ENCODE results near the gene OTOP3. TPM values are rescaled to one million over a fixed set of nuclear protein-coding genes. Genes with fewer than 3 reads are reported as not detected.

Gene OTOP3
- polyA plus RNA-seq, 4 donors = not detected

DNA sequence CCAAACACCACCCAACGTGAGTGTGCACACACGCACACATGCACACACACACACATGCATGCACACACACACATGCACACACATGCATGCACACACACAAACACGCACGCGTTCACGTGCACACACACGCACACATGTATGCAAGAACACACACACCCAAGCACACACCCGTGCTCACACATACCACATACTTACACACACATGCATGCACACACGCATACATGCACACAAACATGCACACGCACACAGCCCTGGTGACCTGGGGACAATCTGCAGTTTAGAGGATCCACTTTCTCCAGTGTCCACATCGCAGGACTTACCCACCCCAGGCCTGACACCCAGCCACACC, 18.9 kb upstream of the OTOP3 start:
- DNase-seq (ENCODE audit: low read depth in 4 of 4, low spot score in 2 of 4) = no peak

DNA sequence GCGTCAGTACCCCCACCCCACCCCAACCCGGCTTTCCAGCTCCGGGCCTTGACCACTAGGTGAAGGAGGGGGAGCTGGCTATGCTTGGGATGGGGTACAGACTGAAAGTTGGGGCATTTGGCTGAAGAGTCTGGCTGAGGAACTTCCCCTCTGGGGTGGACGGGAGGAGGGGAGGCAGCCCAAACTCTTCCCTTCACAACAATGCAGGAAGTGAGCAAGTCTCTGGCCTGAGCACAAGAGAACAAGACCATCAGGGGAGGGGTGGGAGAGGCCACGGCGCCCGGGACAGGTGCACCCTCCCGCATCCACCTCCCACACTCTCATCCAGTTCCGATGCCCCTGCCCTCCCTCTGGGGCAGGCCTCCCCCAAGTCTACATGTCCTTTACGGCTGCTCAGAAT, 18.3 kb upstream of the OTOP3 start:
- no peak for DNase-seq (ENCODE audit: low read depth in 4 of 4, low spot score in 2 of 4)

DNA sequence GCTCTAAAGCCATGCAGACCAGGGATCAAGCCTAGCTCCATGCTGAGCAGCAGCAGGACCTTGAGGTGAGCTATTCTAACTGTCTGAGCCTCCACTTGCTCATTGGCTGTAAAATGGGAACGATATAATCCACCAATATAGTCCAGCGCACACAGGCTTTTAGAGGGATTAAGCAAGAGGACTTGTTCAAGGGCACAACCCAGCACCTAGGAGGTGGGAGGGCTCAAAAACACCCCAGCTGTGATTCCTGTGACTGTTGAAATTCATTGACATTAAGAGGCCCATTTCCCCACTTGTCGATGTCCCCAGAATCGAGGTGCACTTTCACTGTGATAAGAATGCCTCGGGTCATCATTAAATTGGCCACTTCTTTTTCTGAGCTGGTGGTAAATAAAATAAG, 16.8 kb upstream of the OTOP3 start:
- no peak for DNase-seq (ENCODE audit: low read depth in 4 of 4, low spot score in 2 of 4)

DNA sequence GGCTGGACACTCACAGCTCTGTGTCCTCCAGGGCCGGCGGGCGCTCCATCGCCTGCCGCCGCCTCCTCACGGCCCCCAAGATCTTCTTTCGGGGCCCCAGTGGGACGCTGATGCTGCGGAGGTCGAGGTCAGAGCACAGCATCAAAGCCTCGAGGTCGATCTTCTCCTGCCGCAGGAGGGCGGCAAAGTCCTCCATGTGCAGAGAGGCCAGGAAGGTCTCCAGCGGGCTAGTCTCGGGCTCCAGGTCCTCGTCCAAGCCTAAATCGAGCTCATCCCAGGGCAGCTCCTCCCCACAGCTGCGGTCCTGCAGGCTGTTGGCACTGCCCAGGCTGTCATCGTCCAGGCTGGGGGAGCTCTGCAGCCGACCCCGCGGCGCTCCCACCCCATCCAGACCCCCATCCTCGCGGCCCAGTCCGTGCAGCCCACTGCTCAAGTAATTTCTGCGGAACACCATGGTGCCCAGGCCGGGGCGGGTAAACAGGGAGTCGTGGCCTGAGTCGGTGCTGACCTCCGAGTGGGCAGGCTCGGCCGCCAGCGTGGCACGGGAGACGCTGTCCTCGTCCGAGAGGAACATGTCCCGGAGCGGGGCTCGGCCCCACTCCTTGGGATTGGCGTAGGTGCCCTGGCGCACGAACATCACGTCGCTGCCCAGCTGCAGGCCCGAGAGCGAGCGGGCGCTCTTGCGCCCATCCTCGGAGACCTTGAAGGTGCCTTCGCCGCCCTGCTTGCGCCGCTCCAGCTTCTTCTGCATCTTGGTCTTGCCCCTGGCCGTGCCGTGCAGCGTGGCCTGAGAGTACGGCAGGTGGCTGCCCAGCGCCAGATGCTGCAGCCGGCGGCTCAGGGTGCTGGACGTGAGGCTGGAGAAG, 16.0 kb upstream of the OTOP3 start:
- no peak for DNase-seq (ENCODE audit: low read depth in 4 of 4, low spot score in 2 of 4)

DNA sequence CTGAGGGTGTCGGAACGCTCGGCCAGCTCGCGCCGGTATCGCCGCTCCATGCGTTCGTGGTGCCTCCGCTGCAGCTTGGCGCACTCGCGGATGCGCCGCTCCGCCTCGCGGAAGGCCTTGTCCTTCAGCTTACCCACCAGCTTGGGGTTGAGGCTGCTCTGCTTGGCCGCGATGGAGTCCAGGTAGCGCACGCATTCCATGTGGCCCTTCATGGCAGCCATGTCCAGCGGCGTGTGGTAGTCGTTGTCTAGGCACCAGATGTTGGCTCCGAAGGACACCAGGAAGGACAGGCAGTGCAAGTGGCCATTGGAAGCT, 15.4 kb upstream of the OTOP3 start:
- DNase-seq (ENCODE audit: low read depth in 4 of 4, low spot score in 2 of 4) = no peak

DNA sequence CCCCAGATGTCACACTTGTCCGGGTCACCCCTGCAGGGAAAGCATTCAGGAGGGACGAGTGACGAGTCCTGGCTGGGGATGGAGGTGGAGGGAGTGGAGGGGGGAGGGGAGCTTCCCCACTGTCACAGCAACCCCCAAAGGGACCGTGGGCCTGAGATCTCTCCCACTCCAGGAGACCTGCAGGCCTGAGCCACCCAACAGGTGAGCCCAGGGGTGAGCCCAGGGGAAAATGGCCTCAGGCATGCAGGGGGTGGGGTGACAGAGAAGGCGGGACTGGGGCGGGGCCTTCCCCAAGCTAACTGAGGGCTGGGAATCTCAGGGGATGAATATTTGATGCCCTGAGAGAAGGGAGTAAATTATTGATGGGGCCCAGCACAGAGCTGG, 15.1 kb upstream of the OTOP3 start:
- DNase-seq (ENCODE audit: low read depth in 4 of 4, low spot score in 2 of 4) = no peak

DNA sequence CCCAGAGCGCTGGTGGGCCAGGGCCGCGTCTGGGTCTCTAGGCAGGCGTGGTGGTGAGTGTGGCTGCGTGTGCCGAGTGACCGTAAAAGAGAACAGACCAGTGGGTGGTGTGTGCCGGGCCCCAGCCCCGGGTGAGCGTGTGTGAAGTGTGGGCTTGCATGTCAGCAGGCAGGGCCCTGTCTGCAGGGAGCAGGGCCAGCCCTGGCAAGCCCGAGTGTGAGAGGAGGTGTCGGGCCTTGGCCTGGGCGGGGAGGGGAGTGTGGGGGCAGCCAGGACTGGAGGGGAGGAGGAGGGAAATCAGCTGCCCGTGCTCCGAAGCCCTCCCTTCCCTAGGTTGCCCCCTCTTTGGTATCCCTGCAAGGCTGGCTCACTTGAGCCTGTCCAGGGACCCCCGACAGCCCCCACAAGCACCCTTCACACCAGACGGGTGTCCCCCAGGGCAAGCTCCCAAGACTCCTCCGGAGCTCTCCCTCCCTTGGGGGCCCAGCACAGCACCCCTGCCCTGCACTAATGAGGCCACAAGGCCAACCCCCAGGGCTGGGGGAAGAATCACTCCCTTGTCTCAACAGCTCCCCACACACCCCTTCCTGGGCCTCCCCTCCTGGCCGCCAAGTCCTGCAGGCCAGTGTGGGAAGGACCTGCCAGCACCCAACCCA, 14.5 kb upstream of the OTOP3 start:
- no peak for DNase-seq (ENCODE audit: low read depth in 4 of 4, low spot score in 2 of 4)

DNA sequence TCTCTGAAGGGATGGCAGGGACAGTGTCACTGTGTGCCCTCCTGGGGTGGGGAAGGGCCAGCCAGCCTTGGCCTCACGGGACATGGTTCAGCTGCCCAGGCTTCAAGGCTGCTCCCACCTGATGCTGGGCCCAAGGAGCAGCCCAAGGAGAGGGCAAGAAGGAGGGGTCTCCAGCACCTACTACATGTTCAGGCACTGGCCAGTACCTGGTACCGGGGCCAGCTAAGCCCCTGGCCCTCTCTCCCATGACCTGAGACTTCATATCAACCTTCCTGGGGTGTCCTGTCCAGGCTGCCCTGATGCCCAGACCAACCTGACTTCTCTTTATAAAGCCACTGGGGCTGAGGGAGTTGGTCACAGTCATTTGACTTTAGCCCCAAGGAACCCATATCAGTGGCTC, 13.9 kb upstream of the OTOP3 start:
- DNase-seq (ENCODE audit: low read depth in 4 of 4, low spot score in 2 of 4) = no peak

DNA sequence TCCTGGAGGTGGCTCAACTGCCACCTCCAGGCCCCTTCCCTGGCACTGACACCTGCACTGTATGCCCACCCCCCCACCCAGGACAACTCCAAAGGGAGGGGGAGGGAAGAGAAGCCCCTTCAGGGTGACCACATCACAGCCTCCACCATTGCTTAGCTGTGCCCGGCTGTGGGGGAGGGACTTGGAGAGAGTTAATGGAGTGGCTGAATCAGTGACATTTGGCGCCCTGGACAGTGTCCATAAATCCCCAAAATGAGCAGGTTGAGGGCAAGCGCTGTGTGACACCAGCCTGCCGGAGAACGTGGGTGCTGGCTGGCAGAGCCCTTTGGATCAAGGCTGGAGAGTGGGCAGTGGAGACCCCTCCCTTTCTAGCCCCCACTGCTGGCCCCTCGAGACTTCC, 13.5 kb upstream of the OTOP3 start:
- DNase-seq (ENCODE audit: low read depth in 4 of 4, low spot score in 2 of 4) = no peak

DNA sequence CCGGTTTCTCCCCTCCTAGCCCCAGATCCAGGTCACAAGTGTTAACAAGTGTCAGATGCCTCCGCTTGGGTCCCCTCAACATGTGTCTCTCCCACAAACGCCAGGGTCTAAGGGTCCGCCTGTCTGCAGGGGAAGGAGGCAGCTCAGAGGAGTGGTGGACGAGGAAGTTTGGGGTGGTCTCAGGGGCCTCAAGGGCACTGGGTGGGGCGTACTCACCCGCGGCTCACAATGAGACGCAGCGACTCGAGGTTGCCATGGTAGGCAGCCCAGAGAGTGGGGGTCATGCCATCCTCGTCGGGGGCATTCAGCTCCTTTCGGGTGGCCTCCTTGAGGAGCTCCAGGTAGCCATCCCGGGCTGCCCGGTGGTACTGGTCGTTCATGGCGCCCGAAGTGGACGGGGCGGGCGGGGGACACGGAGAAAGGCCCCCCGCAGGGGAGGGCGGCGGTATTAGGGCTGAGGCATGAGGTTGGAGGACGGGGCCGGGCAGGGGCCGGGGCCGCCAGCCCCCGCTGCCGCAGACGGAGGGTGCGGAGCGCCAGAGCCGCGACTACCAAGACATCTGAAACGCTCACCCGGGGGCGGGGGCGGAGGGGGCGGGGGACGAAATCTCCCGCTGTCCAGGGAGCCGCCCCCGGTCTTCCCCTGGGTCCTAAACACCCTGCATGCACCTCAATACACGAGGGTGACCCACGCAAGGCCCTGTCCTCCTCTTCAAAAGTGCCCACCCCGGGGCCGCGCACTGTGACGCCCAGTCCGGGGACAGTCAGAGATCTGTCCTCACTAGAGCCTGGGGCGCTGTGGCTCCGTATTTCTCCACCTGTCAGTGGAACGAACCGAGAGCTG, 12.8 kb upstream of the OTOP3 start, which contains the start of gene USH1G:
Gene USH1G (minus strand): TSS at position 562 of the 844 bp plus-strand sequence. CDS start 182 bp downstream, at position 380.
- DNase-seq (ENCODE audit: low read depth in 4 of 4, low spot score in 2 of 4) = no peak

DNA sequence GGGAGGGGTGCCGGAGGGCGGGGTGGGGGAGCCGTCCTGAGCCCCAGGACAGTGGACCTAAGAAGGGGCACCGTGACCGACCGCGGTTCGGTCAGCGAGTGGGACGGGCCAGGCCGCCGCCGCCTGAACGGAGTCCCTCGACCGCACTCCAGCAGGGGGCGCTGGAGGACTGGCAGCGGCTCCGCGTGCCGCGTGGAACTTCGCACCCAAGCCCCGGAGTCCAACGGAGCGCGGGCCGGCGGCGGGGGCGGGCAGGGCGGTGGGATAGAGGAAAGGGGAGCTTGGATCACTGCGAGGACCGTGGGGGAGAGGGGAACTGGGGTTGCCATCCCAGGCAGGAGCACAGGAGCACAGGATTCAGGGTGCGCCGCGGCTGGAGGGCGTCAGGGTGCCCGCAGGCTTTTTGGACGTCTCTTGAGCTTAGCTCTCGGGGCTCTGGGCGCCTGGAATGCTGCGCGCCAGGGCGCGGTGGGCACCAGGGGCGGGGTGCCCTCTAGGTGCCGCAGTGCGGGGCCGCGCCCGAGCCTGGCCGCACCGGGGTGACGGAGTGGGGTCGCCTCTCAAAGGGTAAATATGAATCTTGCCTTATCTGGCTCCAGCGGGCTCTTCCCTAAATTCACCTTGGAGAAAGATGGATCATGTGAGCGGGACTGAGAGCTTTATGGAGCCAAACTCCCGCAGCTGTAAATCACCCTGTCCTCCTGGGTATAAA, 12.0 kb upstream of the OTOP3 start:
- DNase-seq (ENCODE audit: low read depth in 4 of 4, low spot score in 2 of 4) = no peak

DNA sequence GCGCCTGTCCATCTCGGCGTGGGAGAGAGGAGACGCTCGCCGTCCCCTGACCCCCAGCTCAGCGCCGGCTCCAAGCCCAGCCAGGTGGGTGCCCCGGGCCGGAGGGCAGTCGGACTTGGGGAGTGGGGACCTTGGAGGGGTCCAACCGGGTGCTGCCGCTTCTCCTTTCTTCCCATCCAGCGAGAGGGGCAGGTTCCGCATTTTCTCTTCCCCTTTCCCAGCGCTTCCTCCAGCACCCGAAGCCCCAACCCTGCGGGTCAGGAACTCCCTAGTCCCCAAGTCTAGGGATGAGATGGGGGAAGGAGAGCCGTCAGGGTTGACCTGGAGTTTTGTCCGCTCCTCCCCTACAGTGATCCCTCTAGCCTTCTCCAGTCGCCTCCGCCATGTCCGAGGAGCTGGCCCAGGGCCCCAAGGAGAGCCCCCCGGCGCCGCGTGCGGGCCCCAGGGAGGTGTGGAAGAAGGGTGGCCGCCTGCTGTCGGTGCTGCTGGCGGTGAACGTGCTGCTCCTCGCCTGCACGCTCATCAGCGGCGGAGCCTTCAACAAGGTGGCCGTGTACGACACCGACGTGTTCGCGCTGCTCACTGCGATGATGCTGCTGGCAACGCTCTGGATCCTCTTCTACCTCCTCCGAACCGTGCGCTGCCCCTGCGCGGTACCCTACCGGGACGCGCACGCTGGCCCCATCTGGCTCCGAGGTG, 11.3 kb upstream of the OTOP3 start, which contains the start of gene OTOP2:
Gene OTOP2 (plus strand): TSS at position 24 of the 699 bp plus-strand sequence. CDS start 360 bp downstream, at position 384.
- no peak for DNase-seq (ENCODE audit: low read depth in 4 of 4, low spot score in 2 of 4)

DNA sequence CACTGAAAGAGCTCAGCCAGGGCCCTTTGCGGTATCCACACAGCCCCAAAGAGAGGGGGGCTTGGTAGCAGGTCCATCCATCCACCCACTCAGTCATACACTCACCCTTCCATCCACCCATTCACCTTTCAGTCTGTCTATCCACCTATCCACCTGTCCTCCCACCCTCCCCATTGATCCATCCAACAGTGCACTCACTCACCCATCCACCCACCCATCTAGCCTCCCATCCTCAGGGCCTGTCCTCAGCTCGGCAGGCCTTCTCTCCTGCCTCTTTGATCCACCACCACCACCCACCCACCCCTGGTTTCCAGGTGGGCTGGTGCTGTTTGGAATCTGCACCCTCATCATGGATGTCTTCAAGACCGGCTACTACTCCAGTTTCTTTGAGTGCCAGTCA, 10.5 kb upstream of the OTOP3 start:
- no peak for DNase-seq (ENCODE audit: low read depth in 4 of 4, low spot score in 2 of 4)

DNA sequence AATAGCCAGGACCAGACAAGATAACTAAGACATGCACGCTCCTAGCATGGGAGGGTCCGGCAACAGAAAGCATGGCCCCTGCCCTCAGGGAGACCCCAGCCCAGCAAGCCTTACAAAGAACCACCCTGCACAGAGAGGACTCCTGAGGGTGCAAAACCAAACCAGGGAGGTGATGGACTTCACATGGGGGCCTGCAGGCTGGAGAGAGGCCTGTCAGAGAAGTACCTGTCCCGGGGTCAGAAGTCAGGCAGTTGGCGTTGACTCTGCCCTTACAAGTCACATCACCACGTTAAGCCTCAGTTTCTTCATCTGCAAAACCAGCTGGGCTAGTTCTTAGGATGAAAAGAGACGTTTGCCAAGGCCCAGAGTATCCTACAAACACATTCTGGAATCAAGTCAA, 6.9 kb upstream of the OTOP3 start:
- DNase-seq (ENCODE audit: low read depth in 4 of 4, low spot score in 2 of 4) = no peak

DNA sequence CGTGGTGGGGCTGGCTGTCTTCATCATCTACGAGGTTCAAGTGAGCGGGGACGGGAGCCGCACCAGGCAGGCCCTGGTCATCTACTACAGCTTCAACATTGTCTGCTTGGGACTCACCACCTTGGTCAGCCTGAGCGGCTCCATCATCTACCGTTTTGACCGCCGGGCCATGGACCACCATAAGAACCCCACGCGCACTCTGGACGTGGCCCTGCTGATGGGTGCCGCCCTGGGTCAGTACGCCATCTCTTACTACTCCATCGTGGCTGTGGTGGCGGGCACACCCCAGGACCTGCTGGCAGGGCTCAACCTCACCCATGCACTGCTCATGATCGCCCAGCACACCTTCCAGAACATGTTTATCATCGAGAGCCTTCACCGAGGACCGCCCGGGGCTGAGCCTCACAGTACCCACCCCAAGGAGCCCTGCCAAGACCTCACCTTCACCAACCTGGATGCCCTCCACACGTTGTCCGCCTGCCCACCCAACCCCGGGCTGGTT, 5.1 kb upstream of the OTOP3 start:
- no peak for DNase-seq (ENCODE audit: low read depth in 4 of 4, low spot score in 2 of 4)

DNA sequence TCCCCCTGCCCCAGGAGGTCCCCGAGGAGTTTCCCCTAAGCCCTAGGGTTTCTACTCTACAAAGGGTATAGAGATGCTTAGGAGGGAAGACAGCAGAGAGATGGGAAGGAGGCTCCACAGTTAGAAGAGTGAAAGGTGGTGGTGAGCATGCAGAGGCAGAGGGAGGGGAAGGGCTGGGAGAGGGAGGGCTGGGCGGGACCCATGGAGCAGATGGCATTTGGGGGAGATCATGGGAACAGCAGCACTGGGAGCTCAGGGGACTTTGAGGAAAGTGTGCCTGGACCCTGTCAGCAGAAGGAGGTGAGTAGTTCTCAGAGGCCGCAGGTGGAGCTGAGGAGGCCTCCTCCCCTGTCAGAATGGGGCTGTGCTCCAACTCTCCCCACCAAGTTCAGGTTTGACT, 650 bp upstream of the OTOP3 start:
- no peak for DNase-seq (ENCODE audit: low read depth in 4 of 4, low spot score in 2 of 4)

DNA sequence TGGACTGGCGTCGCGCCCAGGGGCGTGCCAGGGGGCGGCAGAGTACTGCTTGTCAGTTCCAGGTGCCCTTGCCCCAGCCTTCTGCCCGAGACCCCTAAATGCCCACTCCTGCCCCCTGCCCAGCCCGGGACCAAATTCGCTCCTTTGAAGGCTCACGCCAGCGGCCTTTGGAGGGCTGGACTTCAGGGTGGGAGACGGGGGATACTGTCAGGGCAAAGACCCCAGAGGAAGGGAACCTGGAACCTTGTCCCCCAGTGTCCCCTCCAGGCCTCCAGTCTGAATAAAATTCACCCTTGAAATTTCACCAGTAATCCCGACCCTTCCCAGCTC, 737 bp downstream of the OTOP3 start:
- no peak for DNase-seq (ENCODE audit: low read depth in 4 of 4, low spot score in 2 of 4)

DNA sequence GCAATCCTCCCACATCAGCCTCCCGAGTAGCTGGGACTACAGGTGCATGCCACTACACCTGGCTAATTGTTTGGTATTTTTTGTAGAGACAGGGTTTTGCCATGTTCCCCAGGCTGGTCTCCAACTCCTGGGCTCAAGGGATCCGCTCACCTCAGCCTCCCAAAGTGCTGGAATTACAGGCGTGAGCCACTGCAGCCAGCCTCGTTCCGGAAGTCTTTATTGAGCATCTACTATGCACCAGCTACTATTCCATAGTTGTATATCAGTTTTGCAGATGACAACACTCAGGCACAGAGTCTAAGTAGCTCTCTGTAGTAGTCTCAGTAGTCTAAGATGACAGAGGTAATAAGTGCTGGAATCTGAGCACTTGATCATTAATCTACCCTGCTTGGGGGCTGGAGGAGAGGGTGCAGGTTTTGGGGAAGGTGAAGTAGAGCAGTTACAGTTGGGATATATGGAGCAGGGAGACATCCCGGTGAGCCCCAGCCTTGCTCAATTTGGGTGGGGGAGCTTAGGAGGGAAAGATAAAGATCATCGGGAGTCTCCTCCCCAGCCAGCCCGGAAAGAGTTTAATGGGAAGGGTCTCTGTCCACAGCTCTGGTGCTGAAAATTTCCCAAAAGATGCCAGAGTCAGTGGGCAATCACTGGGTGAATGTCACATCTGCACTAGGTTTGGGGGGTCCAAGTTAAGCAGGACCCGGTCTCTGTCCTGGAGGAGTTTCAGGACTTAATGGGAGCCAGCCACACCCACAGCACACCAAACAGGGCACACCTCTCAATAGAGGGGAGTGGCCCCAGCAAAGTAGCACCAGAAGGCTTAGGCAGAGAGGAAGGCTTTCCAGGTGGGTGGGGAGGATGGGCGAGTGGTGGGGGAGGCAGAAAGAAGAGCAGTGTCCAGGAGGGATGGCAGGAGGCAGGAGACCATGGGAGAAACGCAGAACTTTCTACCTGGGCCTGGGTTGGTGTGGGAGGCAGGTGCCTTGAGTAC, 1.7 kb downstream of the OTOP3 start:
- no peak for DNase-seq (ENCODE audit: low read depth in 4 of 4, low spot score in 2 of 4)

All from left renal cortex interstitium (tissue), 4 donors.